SK-N-SH treated with all-trans-retinoic acid at 6 μM for 48 hours (cell line): ENCODE results near the gene ATP10B.

Source experiments
- ESRRG ChIP-seq: fragments of 250-450 bp; sonication (Bioruptor Pico); IDR thresholded peaks from 2 replicates; pipeline ENCODE4 v1.6.1; 2021; ENCODE audit warnings: mild to moderate bottlenecking
- ZFP3 ChIP-seq: fragments of 250-450 bp; sonication (Bioruptor Pico); IDR thresholded peaks from 2 replicates; pipeline ENCODE4 v1.5.0; 2020; ENCODE audit warnings: mild to moderate bottlenecking, moderate library complexity

- TF ChIP-seq ESRRG (CRISPR knock-in tag) (no peak), ZFP3 (no peak)
Measured at GRCh38 chr5:160660132-160660531, 191.9 kb downstream of the ATP10B start.
